HL-60 (cell line): ENCODE results near the gene USP24.

Experiments used
- DNase-seq, 2 experiments: peaks; one replicate each; pipeline ENCODE4 v3.0.0-alpha.2; 2010 to 2020; ENCODE audit warnings: low read depth in 1 of 2, low spot score in 1 of 2
- H3K27ac ChIP-seq: fragments of 250-450 bp; sonication (Bioruptor Pico); replicated peaks from 2 replicates; pipeline ENCODE4 v1.5.1; 2020; ENCODE audit warnings: mild to moderate bottlenecking, moderate library complexity
- H3K27me3 ChIP-seq: fragments of 250-450 bp; sonication (Bioruptor Pico); 2 replicates; pipeline ENCODE4 v1.5.1; 2021; ENCODE audit warnings: mild to moderate bottlenecking, moderate library complexity; ENCODE audit not compliant: insufficient read depth, poor library complexity, severe bottlenecking
- H3K4me3 ChIP-seq: replicated peaks from 2 replicates; pipeline ENCODE4 v1.5.1; 2011; ENCODE audit warnings: mild to moderate bottlenecking, control low read depth, low read length; ENCODE audit not compliant: insufficient read depth
- CTCF ChIP-seq: IDR thresholded peaks from one replicate; pipeline ENCODE4 v1.5.1; 2011; ENCODE audit warnings: low read length, control low read depth, inconsistent platforms; ENCODE audit not compliant: insufficient read depth
- GABPA ChIP-seq: IDR thresholded peaks from 2 replicates; pipeline ENCODE4 v1.6.1; 2012; ENCODE audit warnings: low read depth
- POLR2AphosphoS5 ChIP-seq: IDR thresholded peaks from 2 replicates; pipeline ENCODE4 v1.6.1; 2012; ENCODE audit warnings: low read depth
- REST ChIP-seq: IDR thresholded peaks from 2 replicates; pipeline ENCODE4 v1.6.1; 2012; ENCODE audit warnings: low read depth; ENCODE audit not compliant: insufficient replicate concordance
- SPI1 ChIP-seq: IDR thresholded peaks from 2 replicates; pipeline ENCODE4 v1.6.1; 2012; ENCODE audit warnings: low read depth, mild to moderate bottlenecking, borderline replicate concordance

Gene USP24

GRCh38 chr1:55131801-55132200, 83.4 kb downstream of the USP24 start:
- TF ChIP-seq SPI1 (no peak), POLR2AphosphoS5 (no peak), GABPA (no peak), REST (no peak), CTCF (no peak)
- Histone ChIP-seq H3K27ac (no peak overlapping the region), H3K4me3 (no peak overlapping the region), H3K27me3 (no peaks in the 10 kb centered on the region)
- DNase-seq = no peak

GRCh38 chr1:55131218-55131617, 83.9 kb downstream of the USP24 start:
- no peak overlapping the region for H3K27ac ChIP-seq
- DNase-seq = no peak
- H3K27me3 ChIP-seq = no peaks in the 10 kb centered on the region
- TF ChIP-seq REST (no peak), SPI1 (no peak), GABPA (no peak), CTCF (no peak), POLR2AphosphoS5 (no peak)
- no peak overlapping the region for H3K4me3 ChIP-seq

- DNase-seq = peak; percentile 17 to 72
- H3K4me3 ChIP-seq = no peak overlapping the region
- TF ChIP-seq REST (no peak), GABPA (no peak), POLR2AphosphoS5 (no peak), SPI1 (no peak), CTCF (no peak)
- H3K27me3 ChIP-seq = no peaks in the 10 kb centered on the region
- peak overlapping the region; percentile 52 for H3K27ac ChIP-seq
Observed at GRCh38 chr1:55129194-55129728, 85.9 kb downstream of the USP24 start.
